GM19455 (cell line): Measurements from ENCODE around the gene PDIA4.

ENCODE experiments used
- ATAC-seq: cut with Tn5 transposase; IDR thresholded peaks from one replicate; pipeline ENCODE4 v1.9.1; 2021; ENCODE audit not compliant: unreplicated experiment

Gene PDIA4

DNA sequence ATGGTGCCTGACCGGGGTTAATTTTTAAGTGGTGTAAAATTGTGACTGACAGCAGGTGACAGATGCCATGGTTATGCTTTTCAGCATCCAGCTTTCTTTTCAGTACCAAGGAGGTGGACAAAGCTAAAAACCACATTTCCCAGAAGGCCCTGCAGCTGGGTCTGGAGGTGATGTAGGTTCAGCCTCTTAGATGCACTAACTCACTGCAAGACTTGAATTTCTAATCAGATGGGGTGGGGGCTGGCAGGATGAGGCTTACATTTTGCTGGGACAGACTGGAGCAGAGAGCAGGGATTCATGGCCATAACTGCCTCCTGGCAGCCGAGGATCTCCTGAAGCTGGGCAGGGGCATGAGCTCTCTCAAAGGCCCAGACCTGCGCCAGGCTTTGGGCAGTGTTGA lies 52.4 kb downstream of the PDIA4 start:
- no peak for ATAC-seq

- ATAC-seq: no peak
These were observed 55.0 kb downstream of the PDIA4 start for GRCh38 chr7:148973256-148973655.

- ATAC-seq: no peak
These were observed 55.9 kb downstream of the PDIA4 start for GRCh38 chr7:148972375-148972774.

DNA sequence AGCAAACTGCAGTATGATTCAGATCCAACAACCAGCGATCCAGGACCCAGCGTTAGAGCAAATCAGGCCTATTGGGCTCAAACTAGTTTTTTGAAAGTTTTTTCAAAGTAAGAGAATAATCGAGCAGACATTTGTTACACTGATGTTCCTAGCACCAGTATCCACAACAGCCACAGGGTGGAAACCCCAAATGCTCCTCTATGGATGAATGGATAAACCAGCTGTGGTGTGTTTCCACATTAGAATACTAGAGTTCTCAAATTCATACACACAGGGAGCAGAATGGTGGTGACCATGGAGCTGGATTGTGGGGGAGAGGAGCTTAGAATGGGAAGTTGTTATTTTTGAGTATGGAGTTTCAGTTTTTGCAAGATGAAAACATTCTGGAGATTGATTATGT lies 60.7 kb downstream of the PDIA4 start:
- ATAC-seq: no peak

- ATAC-seq: no peak
These were observed 61.3 kb downstream of the PDIA4 start for GRCh38 chr7:148967032-148967372.

GRCh38 chr7:148964483-148965267 lies 63.6 kb downstream of the PDIA4 start:
- ATAC-seq: no peak

DNA sequence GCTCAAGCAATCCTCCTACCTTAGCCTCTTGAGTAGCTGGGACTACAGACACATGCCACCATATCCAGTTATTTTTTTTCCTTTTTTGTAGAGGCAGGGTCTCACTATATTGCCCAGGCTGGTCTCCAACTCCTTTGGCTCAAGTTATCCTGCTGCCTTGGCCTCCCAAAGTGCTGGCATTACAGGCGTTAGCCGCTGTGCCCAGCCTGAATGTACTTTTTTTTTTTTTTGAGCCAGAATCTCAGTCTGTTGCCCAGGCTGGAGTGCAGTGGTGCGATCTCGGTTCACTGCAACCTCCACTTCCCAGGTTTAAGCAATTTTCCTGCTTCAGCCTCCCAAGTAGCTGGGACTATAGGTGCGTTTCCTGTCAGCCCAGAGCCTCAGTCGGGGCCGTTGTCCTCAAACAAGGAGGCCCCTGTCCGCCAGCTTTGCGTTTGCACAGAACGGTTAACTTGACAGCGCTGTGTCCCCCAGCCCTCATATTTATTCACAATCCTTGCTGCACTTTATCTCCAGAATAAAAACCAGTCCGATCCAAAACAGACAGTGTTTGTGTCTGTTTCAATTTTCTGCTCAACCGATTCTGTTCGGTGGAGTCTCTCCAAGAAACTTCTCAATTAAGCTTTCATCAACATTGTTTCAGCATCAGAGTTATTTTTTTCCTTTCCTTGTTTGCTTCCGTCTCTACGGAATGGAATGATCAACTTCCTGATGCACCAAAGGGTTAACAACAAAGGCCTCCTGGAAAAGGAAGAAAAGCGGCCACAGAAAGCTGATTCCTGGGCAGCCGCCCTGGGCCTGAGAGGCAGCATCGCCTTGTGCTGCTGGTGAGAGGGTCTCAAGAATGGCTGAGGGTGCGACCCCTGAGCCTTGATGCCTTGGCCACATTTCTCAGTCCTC lies 64.5 kb downstream of the PDIA4 start:
- ATAC-seq: no peak

DNA sequence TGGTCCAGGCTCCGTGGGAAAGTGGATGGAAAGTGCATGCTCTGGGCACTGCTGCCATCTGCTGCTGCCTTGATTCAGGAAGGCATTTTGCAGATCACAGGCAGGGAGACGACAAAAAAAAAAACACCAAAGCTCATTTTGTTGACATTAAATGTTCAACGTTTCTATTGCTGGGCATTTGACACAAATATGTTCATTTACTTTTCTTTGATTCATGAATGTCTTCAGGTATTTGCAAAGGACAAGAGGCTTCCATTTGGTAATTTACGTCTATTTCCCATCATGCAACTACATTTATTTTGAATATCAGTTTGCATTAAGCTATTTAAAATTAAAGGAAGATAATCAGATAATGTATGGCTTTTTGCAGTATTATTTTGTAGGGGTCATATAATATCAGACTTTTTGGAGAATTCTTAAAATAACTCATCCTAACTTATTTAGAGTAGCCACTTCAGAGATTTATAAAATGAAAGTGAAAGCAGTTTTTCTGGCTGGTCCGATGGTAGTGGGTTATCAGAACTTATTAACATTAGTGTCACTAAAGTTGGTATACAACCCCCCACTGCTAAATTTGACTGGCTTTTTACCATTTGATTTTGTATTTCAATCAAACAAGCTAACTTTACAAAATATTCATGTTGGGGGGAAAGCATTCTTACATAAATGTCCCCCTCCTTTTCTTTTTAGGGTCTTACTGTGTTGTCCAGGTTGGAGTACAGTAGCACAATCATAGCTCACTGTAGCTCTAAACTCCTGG lies 65.3 kb downstream of the PDIA4 start:
- peak; percentile 59 for ATAC-seq

DNA sequence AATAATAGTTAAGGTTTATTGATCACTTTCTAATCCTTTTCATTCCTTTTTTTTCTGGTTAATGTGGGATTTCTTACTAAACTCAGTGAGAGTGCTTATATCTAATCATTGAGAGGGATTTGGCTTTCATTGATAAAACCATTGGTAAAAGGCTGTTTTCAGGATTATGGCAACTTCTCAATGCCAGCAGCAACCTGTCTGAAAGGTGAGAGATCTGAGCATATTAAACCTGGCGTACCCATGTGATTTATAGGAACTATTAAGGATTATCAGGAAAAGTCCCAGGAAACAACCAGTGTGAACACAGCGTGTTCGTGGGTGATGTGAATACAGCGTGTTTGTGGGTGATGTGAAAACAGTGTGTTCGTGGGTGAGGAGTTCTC lies 65.9 kb downstream of the PDIA4 start:
- no peak for ATAC-seq

GRCh38 chr7:148959726-148960125 lies 68.6 kb downstream of the PDIA4 start:
- no peak for ATAC-seq

- ATAC-seq: no peak
These were observed 70.2 kb downstream of the PDIA4 start for GRCh38 chr7:148958061-148958460.

- ATAC-seq: no peak
These were observed 73.5 kb downstream of the PDIA4 start for GRCh38 chr7:148954766-148955165.

DNA sequence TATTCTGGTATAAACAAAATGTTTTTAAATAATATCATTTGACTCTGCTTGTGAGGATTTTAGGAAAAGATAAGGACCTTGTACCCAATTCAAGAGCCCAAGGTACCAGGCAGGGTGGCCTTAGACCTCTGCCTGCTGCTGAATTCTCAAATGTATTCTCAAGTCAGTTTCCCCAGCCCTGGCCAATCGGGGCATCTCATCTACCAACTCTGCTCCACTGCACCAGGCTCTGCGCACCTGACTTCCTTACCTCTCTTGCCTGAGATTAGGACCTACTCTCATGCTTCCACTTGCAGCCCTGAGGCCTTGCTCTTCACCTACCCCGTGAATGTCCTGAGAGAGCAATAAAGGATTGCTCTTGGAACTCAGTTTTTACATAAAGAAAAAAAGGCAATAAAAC lies 74.6 kb downstream of the PDIA4 start:
- no peak for ATAC-seq
